Measurements from ENCODE around the gene CYFIP2.
A peak's percentile ranks its signal among the peaks of the same experiment; 100 is the strongest.

CYFIP2 gene

DNA sequence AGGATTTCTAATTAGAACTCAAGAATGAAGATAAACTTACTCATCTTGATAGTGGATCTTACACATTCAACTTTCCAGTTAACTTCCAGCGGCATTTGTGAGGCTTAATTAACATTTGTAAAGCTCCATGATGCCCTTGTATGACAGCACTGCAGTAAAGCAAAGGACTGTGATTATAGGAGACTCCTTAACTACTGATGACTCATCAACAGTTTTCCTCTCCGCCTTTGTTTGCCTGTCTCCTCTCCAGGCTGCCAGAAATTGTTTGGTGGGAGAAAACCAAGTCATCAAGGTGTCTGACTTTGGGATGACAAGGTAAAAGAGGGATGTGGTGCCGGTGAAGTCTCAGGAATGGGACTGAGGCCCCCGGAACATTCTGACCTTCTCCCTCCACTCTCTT, 20.4 kb upstream of the CYFIP2 start:
- Mint-ChIP-seq H3K9me3 (no peaks in the 10 kb centered on the region), H3K4me1 (peaks cover 87% of the 10 kb centered on the region), H3K4me3 (no peak overlapping the region), H3K36me3 (ENCODE audit: low read depth) (peaks cover 94% of the 10 kb centered on the region), H3K27me3 (no peaks in the 10 kb centered on the region), H3K27ac (peak overlapping the region; percentile 92)
- no peak for ATAC-seq
- no peak for DNase-seq

DNA sequence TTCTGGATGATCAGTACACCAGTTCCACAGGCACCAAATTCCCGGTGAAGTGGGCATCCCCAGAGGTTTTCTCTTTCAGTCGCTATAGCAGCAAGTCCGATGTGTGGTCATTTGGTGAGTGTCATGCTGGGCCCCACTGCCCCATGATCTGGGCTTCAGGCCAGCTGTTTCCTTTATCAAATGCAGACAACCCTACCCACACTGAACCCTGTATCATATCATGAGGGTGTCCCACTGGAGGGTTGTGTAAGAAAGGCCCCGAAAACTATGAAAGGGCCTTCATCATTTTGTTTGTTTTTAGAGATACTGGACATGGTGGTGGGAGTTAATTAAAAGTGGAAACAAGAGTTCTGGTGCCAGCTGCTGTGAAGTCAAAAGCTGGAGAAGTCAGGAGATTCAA, 20.0 kb upstream of the CYFIP2 start:
- DNase-seq (no peak), ATAC-seq (no peak)
- Mint-ChIP-seq H3K36me3 (ENCODE audit: low read depth) (peaks cover 94% of the 10 kb centered on the region), H3K27ac (peak overlapping the region; percentile 92), H3K4me3 (peak overlapping the region; percentile 12), H3K9me3 (no peaks in the 10 kb centered on the region), H3K4me1 (peaks cover 87% of the 10 kb centered on the region), H3K27me3 (no peaks in the 10 kb centered on the region)

DNA sequence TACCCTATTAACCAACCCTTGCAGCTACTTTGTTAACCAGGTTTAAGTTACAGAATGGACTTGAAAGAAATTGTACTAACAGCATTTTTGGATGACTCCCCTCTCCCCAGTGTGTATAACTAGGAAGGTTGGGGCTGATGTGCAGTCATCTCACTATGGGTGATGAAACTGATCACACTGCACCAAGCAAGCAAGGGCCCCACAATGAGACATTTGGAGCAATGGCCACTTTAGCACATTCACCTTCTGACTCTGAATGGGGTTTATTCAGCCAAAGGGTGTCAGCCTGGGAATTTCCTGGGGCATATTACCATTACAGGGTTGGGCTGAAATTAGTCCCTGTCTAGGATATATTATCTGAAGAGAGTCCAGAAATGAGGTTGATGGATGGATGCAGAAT, 18.7 kb upstream of the CYFIP2 start:
- Mint-ChIP-seq H3K27ac (peak overlapping the region; percentile 92), H3K27me3 (no peaks in the 10 kb centered on the region), H3K4me3 (peak overlapping the region; percentile 32), H3K4me1 (peaks cover 96% of the 10 kb centered on the region), H3K9me3 (no peaks in the 10 kb centered on the region), H3K36me3 (ENCODE audit: low read depth) (peaks cover 93% of the 10 kb centered on the region)
- no peak for DNase-seq
- ATAC-seq = peak; percentile 78

DNA sequence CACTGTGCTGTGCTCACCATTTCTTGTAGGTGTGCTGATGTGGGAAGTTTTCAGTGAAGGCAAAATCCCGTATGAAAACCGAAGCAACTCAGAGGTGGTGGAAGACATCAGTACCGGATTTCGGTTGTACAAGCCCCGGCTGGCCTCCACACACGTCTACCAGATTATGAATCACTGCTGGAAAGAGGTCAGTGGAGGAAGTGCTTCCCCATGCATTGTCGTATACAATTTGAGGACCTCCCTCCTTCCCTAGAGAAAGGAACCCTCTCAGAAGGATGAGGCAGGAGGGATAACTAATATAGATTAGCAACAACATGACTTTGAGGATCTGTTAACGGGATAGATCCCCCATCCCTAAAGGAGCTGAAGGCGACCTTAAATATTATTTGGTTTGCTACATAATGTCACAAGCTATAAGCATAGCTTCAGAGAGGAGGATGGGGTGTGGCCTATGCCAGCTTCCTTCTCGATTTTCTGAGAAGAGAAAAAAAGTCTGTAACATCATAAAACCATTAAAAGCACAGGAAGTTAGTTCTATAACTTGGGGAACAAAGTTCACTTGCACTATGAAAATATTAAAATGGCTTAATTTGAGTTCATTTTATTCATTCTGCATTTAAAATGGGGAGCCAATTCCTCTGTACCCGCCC, 17.0 kb upstream of the CYFIP2 start:
- peak; percentile 18 for ATAC-seq
- peak; percentile 50 for DNase-seq
- H3K36me3 Mint-ChIP-seq (ENCODE audit: low read depth) = peaks cover 94% of the 10 kb centered on the region
- peak overlapping the region; percentile 92 for H3K27ac Mint-ChIP-seq
- peak overlapping the region; percentile 44 for H3K4me3 Mint-ChIP-seq
- H3K9me3 Mint-ChIP-seq = no peaks in the 10 kb centered on the region
- H3K27me3 Mint-ChIP-seq = no peaks in the 10 kb centered on the region
- peaks cover 98% of the 10 kb centered on the region for H3K4me1 Mint-ChIP-seq

DNA sequence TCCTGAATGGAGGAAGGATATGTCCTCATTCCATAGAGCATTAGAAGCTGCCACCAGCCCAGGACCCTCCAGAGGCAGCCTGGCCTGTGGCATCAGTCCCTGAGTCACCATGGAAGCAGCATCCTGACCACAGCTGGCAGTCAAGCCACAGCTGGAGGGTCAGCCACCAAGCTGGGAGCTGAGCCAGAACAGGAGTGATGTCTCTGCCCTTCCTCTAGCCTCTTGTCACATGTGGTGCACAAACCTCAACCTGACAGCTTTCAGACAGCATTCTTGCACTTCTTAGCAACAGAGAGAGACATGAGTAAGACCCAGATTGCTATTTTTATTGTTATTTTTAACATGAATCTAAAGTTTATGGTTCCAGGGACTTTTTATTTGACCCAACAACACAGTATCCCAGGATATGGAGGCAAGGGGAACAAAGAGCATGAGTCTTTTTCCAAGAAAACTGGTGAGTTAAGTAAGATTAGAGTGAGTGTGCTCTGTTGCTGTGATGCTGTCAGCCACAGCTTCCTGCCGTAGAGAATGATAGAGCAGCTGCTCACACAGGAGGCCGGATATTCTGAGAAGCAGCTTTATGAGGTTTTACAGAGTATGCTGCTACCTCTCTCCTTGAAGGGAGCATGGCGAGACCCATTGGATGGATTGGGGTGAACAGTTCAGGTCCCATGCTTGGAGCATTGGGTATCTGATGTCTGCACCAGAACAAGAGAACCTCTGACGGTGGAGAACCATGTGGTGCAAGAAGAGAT, 13.0 kb upstream of the CYFIP2 start:
- ATAC-seq (peak; percentile 77), DNase-seq (peak; percentile 55)
- peaks cover 99% of the 10 kb centered on the region for H3K4me1 Mint-ChIP-seq
- H3K27ac Mint-ChIP-seq = peak overlapping the region; percentile 92
- H3K27me3 Mint-ChIP-seq = no peaks in the 10 kb centered on the region
- H3K9me3 Mint-ChIP-seq = no peaks in the 10 kb centered on the region
- H3K4me3 Mint-ChIP-seq = peak overlapping the region; percentile 47
- H3K36me3 Mint-ChIP-seq (ENCODE audit: low read depth) = peaks cover 86% of the 10 kb centered on the region

DNA sequence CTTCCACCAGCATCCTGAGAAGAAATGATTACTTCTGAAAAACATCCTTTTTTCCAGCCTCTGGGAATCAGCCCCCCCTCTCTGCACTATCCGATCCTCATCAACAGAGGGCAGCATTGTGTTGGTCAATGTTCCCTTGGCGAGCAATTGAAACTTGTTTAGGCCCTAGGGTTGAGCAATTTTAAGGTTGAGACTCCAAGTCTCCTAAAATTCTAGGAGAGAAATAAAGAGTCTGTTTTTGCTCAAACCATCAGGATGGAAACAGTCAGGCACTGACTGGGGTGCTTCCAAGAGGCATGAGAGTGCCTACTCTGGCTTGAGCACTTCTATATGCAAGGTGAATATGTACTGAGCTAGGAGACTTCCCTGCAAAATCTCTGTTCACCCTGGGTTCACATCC, 12.4 kb upstream of the CYFIP2 start:
- Mint-ChIP-seq H3K27me3 (no peaks in the 10 kb centered on the region), H3K27ac (peak overlapping the region; percentile 92), H3K4me1 (peaks cover 94% of the 10 kb centered on the region), H3K4me3 (peak overlapping the region; percentile 47), H3K9me3 (no peaks in the 10 kb centered on the region), H3K36me3 (ENCODE audit: low read depth) (peaks cover 80% of the 10 kb centered on the region)
- ATAC-seq = no peak
- DNase-seq = no peak

DNA sequence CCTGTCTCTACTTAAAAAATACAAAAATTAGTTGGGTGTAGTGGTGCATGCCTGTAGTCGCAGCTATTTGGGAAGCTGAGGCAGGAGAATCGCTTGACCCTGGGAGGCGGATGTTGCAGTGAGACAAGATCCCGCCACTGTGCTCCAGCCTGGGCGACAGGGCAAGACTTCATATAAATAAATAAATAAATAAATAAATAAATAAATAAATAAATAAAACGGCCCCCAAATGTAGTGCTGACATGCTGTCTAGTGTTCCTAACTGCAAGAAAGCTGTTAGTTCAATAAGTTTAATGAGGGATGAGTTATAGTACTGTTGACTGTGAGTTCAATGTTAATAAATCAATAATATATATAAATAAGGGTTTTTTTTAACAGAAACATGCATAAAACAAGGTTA, 7.5 kb upstream of the CYFIP2 start:
- Mint-ChIP-seq H3K27ac (no peak overlapping the region), H3K9me3 (no peaks in the 10 kb centered on the region), H3K4me1 (peaks cover 77% of the 10 kb centered on the region), H3K4me3 (no peak overlapping the region), H3K36me3 (ENCODE audit: low read depth) (peaks cover 35% of the 10 kb centered on the region), H3K27me3 (no peaks in the 10 kb centered on the region)
- ATAC-seq (no peak), DNase-seq (no peak)

DNA sequence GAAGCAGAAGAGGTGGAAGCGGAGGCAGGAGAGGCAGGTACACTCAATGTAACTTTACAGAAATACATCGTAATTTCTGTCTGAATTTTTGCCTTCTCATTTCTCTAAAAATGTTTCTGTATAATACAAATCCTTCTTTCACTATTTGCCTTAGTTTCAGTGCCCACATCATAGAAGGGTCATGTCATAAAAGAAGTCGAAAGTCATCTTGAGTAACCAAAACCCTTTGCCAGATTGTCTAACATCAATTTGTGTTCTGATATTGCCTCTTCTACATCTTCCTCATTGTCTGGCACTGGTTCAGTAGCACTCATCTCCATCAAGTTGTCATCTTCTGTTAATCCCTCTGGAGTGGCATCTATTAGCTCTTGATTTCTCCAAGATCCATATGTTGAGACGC, 6.2 kb upstream of the CYFIP2 start:
- Mint-ChIP-seq H3K4me1 (peaks cover 77% of the 10 kb centered on the region), H3K27ac (no peak overlapping the region)
- no peak for ATAC-seq

DNA sequence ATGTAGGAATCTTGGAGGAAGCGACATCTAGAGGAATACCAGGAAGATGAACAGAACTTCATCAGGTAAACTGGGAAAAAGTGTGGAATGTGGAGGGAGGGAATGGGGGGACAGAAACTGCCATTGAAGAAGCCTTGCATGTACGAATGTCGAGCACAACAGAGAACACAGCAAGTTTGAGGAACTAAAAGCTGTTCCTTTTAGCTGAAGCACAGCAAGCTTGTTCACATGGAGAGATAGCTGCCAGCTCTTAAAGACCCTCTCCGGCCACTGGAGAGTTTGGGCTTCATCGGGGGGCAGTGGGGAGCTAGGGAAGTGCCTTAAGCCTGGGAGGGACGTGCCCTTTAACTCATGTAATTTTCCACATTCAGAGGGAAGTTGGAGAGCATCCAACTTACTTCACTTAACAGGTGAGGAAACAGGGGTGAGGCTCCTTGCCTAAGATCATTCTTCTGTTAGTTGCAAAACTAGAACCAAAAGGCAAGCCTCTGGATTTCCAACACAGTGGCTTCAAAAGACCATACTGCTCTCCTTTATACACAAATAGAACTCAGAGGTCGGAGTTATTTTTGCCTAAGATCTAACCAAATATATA, 2.3 kb upstream of the CYFIP2 start:
- H3K4me1 Mint-ChIP-seq = peaks cover 68% of the 10 kb centered on the region
- no peaks in the 10 kb centered on the region for H3K9me3 Mint-ChIP-seq
- H3K4me3 Mint-ChIP-seq = peak overlapping the region; percentile 15
- peaks cover 11% of the 10 kb centered on the region for H3K36me3 Mint-ChIP-seq (ENCODE audit: low read depth)
- no peaks in the 10 kb centered on the region for H3K27me3 Mint-ChIP-seq
- no peak for DNase-seq
- no peak overlapping the region for H3K27ac Mint-ChIP-seq
- ATAC-seq = no peak

More for the DNA sequence above, 6.2 kb upstream of the CYFIP2 start:
- no peak overlapping the region for H3K4me3 Mint-ChIP-seq
- no peaks in the 10 kb centered on the region for H3K27me3 Mint-ChIP-seq
- H3K9me3 Mint-ChIP-seq = no peaks in the 10 kb centered on the region
- no peak for DNase-seq
- H3K36me3 Mint-ChIP-seq (ENCODE audit: low read depth) = peaks cover 23% of the 10 kb centered on the region

DNA sequence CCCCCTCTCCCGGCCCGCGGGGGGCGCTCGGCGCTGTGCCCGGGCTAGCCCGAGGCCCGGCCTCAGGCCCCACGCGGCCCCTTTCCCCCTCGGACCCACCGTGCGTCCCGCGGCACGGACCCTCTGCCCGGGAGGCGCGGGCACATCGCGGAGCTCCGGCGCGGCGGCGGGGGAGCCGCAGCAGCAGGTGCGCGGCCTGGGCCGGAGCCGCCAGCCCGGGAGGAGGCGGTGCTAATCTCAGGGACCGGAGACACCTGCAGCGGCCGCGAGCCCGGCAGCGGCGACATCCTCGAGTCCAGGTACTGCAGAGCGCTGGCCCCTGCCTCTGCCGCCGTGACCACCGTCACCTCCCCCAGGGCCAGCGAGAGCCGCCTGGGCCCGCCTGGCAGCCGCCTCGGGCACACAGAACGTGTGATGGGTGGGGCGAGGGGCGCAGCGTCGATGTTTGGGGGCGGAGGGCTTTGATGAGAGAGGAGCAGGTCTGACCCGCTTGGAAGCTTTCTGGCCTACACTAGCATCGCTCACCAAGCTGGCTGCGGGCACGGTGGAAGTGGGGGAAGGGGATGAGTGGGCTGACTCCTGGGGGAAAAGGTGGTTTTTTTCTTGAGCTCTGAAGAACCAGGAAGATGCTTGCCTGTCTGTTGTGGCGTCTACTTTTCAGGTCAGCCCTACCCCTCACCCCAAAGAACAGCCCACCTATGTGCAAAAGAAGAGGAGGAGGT, 524 bp downstream of the CYFIP2 start:
- DNase-seq = peak; percentile 66
- Mint-ChIP-seq H3K4me1 (peaks cover 70% of the 10 kb centered on the region), H3K9me3 (no peaks in the 10 kb centered on the region), H3K4me3 (peak overlapping the region; percentile 90), H3K27ac (peak overlapping the region; percentile 94), H3K27me3 (no peaks in the 10 kb centered on the region), H3K36me3 (ENCODE audit: low read depth) (peaks cover 32% of the 10 kb centered on the region)
- peak; percentile 18 for ATAC-seq

DNA sequence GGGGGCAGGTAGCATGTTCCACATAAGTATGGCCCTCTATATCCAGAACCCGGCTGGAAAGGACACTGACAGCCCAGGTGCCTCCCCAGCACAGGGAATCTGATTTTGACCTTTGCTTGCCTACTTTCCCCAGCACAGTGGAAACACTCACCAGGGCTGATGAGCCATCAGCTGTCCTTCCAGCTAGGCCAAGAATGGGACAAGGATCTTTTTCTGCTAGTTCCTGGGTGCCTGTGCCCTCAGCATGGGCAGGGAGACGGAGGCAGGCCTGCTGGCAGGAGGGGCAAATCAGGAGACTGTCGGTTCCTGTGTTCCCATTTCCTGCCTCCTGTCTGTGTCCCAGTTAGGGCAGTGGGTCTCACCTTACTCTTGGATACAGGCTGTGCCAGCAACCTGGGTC, 1.1 kb downstream of the CYFIP2 start:
- H3K27me3 Mint-ChIP-seq = no peaks in the 10 kb centered on the region
- H3K9me3 Mint-ChIP-seq = no peaks in the 10 kb centered on the region
- H3K36me3 Mint-ChIP-seq (ENCODE audit: low read depth) = peaks cover 34% of the 10 kb centered on the region
- H3K4me1 Mint-ChIP-seq = peaks cover 74% of the 10 kb centered on the region
- H3K4me3 Mint-ChIP-seq = peak overlapping the region; percentile 90
- ATAC-seq (no peak), DNase-seq (no peak)
- peak overlapping the region; percentile 94 for H3K27ac Mint-ChIP-seq

DNA sequence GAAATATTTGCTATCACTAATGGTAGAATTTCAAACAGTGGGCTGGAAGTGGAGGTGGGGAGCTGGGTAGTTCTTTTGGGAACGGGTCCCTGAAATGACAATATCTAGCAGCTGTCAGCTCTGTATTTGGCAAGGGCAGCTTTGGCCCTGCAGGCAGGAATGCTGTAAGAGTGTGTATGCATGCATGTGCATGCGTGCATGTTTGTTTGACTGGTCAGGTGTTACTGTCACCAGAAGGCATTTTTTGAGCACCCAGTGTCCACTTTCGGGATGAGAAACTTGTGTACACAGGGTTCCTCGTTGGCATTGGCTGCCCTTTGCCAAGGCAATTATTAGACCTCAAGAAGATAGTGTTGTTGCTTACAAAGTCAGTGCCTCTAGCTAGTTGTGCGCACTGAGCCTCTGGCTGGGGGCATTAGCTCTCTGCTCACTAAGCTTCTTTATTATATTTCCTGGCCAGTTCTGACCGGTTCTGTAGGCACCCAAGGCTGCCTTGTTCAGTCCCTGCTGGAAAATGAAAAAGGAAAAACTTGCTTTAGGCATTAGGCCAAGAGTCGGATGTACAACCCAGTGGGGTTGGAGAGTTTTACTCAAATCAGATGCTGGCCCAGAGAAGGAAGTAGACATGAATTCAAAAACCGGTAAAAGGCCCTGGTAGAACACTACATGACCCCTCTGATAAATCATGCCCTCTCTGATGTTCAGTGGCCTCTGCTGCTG, 2.0 kb downstream of the CYFIP2 start:
- ATAC-seq = no peak
- Mint-ChIP-seq H3K4me3 (peak overlapping the region; percentile 90), H3K27me3 (no peaks in the 10 kb centered on the region), H3K27ac (peak overlapping the region; percentile 94), H3K9me3 (no peaks in the 10 kb centered on the region), H3K4me1 (peaks cover 81% of the 10 kb centered on the region), H3K36me3 (ENCODE audit: low read depth) (peaks cover 34% of the 10 kb centered on the region)
- DNase-seq = no peak

DNA sequence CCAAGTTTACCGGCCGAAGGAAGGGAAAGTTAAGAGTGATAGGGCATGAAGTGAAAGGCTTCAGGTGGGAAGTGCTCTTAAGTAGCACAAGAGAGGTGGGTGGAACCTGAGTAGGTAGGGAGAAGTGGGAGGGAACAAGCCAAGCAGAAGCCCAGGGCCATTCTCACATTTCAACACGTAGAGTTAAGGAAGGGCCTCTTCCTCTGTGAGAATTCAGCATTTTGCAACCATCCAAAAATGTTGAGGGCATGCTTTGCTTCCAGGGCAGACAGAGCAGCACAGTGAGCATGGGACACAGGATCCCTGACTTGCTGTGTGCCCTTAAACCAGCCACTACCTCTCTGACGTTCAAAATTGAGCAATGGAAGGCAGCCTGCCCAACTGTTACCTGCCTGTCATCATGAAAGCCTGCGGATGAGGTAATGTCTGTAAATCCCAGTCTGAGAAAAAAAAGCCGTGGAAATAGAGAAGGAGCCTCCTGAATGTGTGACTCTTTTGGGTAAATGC, 3.3 kb downstream of the CYFIP2 start:
- Mint-ChIP-seq H3K27me3 (no peaks in the 10 kb centered on the region), H3K4me3 (peak overlapping the region; percentile 90), H3K36me3 (ENCODE audit: low read depth) (peaks cover 37% of the 10 kb centered on the region), H3K27ac (peak overlapping the region; percentile 94), H3K9me3 (no peaks in the 10 kb centered on the region), H3K4me1 (peaks cover 81% of the 10 kb centered on the region)
- no peak for ATAC-seq
- DNase-seq = no peak

DNA sequence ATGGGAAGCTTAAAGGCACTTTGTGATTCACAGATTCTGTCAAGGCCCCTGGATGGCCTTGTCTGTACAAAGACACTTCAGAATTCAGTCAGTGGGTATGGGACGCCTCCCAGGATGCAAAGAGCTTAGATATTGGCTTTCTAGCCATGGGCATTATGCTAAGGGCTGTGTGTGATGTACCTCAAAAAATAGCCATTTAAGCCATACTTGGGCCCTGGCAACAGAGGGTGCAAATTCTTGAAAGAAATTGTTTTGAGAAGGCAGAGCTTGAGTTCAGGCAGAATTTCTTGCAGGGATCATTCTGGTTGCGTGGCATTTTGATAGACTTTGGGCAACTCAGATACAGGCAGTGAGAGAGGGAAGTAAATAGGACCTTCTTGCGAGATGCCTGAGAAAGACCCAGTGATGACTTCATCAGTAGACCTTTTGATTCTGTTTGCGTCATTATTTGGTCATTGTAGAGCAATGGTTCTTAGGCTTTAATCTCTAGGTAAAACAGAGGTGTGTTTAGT, 3.9 kb downstream of the CYFIP2 start:
- ATAC-seq = peak; percentile 26
- peak overlapping the region; percentile 94 for H3K27ac Mint-ChIP-seq
- H3K4me3 Mint-ChIP-seq = peak overlapping the region; percentile 90
- no peaks in the 10 kb centered on the region for H3K27me3 Mint-ChIP-seq
- peaks cover 80% of the 10 kb centered on the region for H3K4me1 Mint-ChIP-seq
- peaks cover 40% of the 10 kb centered on the region for H3K36me3 Mint-ChIP-seq (ENCODE audit: low read depth)
- no peaks in the 10 kb centered on the region for H3K9me3 Mint-ChIP-seq
- no peak for DNase-seq
